Measurements from ENCODE around the gene MTRF1L.

MTRF1L gene

GRCh38 chr6:152981989-152982903 lies 20.3 kb downstream of the MTRF1L start:
- no peaks in the 10 kb centered on the region for H3K9me3 ChIP-seq (replicated peaks; ENCODE audit: insufficient read depth, low read length)
- no peak for DNase-seq
- peak overlapping the region; percentile 84 for H3K9ac ChIP-seq (ENCODE audit: low read length)
- no peaks in the 10 kb centered on the region for H3K27me3 ChIP-seq (replicated peaks; ENCODE audit: insufficient read depth, low read length)
- no peaks in the 10 kb centered on the region for H3K9me2 ChIP-seq (replicated peaks; ENCODE audit: insufficient read depth, low read length)
- peak overlapping the region; percentile 54; the same call in 1 of the 2 replicates for H3K4me2 ChIP-seq (ENCODE audit: low read depth, low read length)
- H2AFZ ChIP-seq (ENCODE audit: low read length) = no peak overlapping the region
- H3K4me3 ChIP-seq (ENCODE audit: low read length) = peak overlapping the region; percentile 80
- 0 out of 2 replicates have a peak, but pooled peaks cover 7% of the 10 kb centered on the region for H3F3A ChIP-seq (ENCODE audit: insufficient read depth, low read length)
- H3K79me2 ChIP-seq (ENCODE audit: low read length) = peaks cover 87% of the 10 kb centered on the region
- H3K4me1 ChIP-seq (ENCODE audit: low read length) = no peaks in the 10 kb centered on the region
- peak overlapping the region; percentile 57; the same call in 1 of the 2 replicates for H3K27ac ChIP-seq (ENCODE audit: low read length)
- no peaks in the 10 kb centered on the region; the same call in 1 of the 2 replicates for H3K36me3 ChIP-seq (replicated peaks; ENCODE audit: insufficient read depth, low read length)
- no peak for TF ChIP-seq EZH2 (optimal IDR thresholded peaks at IDR 0.05; ENCODE audit: low read depth, low read length)
- no peak for TF ChIP-seq EZH2phosphoT487 (IDR thresholded peaks at IDR 0.05; ENCODE audit: low read length)
- no peak for TF ChIP-seq CTCF (IDR thresholded peaks at IDR 0.05; ENCODE audit: low read length)
- H4K20me1 ChIP-seq (ENCODE audit: insufficient read depth, low read length) = no peaks in the 10 kb centered on the region

GRCh38 chr6:152981219-152981618 lies 21.3 kb downstream of the MTRF1L start:
- Histone ChIP-seq H3K9me3 (replicated peaks; ENCODE audit: insufficient read depth, low read length) (no peaks in the 10 kb centered on the region), H3K27ac (ENCODE audit: low read length) (no peak overlapping the region), H3K4me3 (ENCODE audit: low read length) (peak overlapping the region; percentile 80), H3K9ac (ENCODE audit: low read length) (peak overlapping the region; percentile 35; the same call in 1 of the 2 replicates), H3K27me3 (replicated peaks; ENCODE audit: insufficient read depth, low read length) (no peaks in the 10 kb centered on the region), H3F3A (ENCODE audit: insufficient read depth, low read length) (0 out of 2 replicates have a peak, but pooled peaks cover 7% of the 10 kb centered on the region), H4K20me1 (ENCODE audit: insufficient read depth, low read length) (no peaks in the 10 kb centered on the region), H3K4me1 (ENCODE audit: low read length) (no peaks in the 10 kb centered on the region), H3K9me2 (replicated peaks; ENCODE audit: insufficient read depth, low read length) (no peaks in the 10 kb centered on the region), H3K36me3 (replicated peaks; ENCODE audit: insufficient read depth, low read length) (no peaks in the 10 kb centered on the region; the same call in 1 of the 2 replicates), H3K4me2 (ENCODE audit: low read depth, low read length) (peak overlapping the region; percentile 65), H2AFZ (ENCODE audit: low read length) (no peak overlapping the region), H3K79me2 (ENCODE audit: low read length) (peaks cover 88% of the 10 kb centered on the region)
- no peak for DNase-seq
- TF ChIP-seq CTCF (IDR thresholded peaks at IDR 0.05; ENCODE audit: low read length) = no peak

GRCh38 chr6:152980656-152981055 lies 21.9 kb downstream of the MTRF1L start:
- no peak overlapping the region for H2AFZ ChIP-seq (ENCODE audit: low read length)
- TF ChIP-seq EZH2phosphoT487 (IDR thresholded peaks at IDR 0.05; ENCODE audit: low read length) = no peak
- TF ChIP-seq EZH2 (optimal IDR thresholded peaks at IDR 0.05; ENCODE audit: low read depth, low read length) = no peak
- no peak for TF ChIP-seq CTCF (IDR thresholded peaks at IDR 0.05; ENCODE audit: low read length)
- H3K4me3 ChIP-seq (ENCODE audit: low read length) = peak overlapping the region; percentile 80
- H4K20me1 ChIP-seq (ENCODE audit: insufficient read depth, low read length) = no peaks in the 10 kb centered on the region
- DNase-seq = no peak
- H3K79me2 ChIP-seq (ENCODE audit: low read length) = peaks cover 88% of the 10 kb centered on the region
- H3K9ac ChIP-seq (ENCODE audit: low read length) = peak overlapping the region; percentile 35; the same call in 1 of the 2 replicates
- H3F3A ChIP-seq (ENCODE audit: insufficient read depth, low read length) = 0 out of 2 replicates have a peak, but pooled peaks cover 7% of the 10 kb centered on the region
- H3K27me3 ChIP-seq (replicated peaks; ENCODE audit: insufficient read depth, low read length) = no peaks in the 10 kb centered on the region
- no peaks in the 10 kb centered on the region; the same call in 1 of the 2 replicates for H3K36me3 ChIP-seq (replicated peaks; ENCODE audit: insufficient read depth, low read length)
- H3K27ac ChIP-seq (ENCODE audit: low read length) = no peak overlapping the region
- peak overlapping the region; percentile 65 for H3K4me2 ChIP-seq (ENCODE audit: low read depth, low read length)
- no peaks in the 10 kb centered on the region for H3K4me1 ChIP-seq (ENCODE audit: low read length)
- no peaks in the 10 kb centered on the region for H3K9me3 ChIP-seq (replicated peaks; ENCODE audit: insufficient read depth, low read length)
- H3K9me2 ChIP-seq (replicated peaks; ENCODE audit: insufficient read depth, low read length) = no peaks in the 10 kb centered on the region
